ENCODE data around the gene BTN3A1. TPM values are rescaled to one million over a fixed set of nuclear protein-coding genes. Genes with fewer than 3 reads are reported as not detected.

Gene BTN3A1
- total and polyA plus RNA-seq, 10 of the 15 experiments (the other 5 are each of a cell fraction or from before 2014, with no cell fraction given): 5.6 to 60.1 (median 16.1) TPM

GRCh38 chr6:26412954-26413353, 10.9 kb downstream of the BTN3A1 start (continued):
- TF ChIP-seq, protein P1, sequence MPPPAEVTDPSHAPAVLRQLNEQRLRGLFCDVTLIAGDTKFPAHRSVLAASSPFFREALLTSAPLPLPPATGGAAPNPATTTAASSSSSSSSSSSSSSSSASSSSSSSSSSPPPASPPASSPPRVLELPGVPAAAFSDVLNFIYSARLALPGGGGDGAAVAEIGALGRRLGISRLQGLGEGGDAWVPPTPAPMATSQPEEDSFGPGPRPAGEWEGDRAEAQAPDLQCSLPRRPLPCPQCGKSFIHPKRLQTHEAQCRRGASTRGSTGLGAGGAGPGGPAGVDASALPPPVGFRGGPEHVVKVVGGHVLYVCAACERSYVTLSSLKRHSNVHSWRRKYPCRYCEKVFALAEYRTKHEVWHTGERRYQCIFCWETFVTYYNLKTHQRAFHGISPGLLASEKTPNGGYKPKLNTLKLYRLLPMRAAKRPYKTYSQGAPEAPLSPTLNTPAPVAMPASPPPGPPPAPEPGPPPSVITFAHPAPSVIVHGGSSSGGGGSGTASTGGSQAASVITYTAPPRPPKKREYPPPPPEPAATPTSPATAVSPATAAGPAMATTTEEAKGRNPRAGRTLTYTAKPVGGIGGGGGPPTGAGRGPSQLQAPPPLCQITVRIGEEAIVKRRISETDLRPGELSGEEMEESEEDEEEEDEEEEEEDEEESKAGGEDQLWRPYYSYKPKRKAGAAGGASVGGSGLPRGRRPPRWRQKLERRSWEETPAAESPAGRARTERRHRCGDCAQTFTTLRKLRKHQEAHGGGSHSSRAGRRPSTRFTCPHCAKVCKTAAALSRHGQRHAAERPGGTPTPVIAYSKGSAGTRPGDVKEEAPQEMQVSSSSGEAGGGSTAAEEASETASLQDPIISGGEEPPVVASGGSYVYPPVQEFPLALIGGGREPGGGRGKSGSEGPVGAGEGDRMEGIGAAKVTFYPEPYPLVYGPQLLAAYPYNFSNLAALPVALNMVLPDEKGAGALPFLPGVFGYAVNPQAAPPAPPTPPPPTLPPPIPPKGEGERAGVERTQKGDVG (CRISPR knock-in tag; IDR thresholded peaks at IDR 0.05): no peak
- TF ChIP-seq KAT2A (conservative IDR thresholded peaks at IDR 0.05; ENCODE audit: control insufficient read depth, low read depth, low read length) (no peak), JUND (IDR thresholded peaks at IDR 0.05; ENCODE audit: low read depth, low read length) (no peak)

GRCh38 chr6:26414281-26414680, 12.2 kb downstream of the BTN3A1 start:
- H4K20me1 ChIP-seq (ENCODE audit: control insufficient read depth, insufficient read depth): no peaks in the 10 kb centered on the region
- no peaks in the 10 kb centered on the region for H3K27me3 ChIP-seq (replicated peaks in 1 of 2; ENCODE audit: control insufficient read depth in 2 of 2, insufficient read depth in 2 of 2, low read length in 1 of 2)
- TF ChIP-seq, protein P2, sequence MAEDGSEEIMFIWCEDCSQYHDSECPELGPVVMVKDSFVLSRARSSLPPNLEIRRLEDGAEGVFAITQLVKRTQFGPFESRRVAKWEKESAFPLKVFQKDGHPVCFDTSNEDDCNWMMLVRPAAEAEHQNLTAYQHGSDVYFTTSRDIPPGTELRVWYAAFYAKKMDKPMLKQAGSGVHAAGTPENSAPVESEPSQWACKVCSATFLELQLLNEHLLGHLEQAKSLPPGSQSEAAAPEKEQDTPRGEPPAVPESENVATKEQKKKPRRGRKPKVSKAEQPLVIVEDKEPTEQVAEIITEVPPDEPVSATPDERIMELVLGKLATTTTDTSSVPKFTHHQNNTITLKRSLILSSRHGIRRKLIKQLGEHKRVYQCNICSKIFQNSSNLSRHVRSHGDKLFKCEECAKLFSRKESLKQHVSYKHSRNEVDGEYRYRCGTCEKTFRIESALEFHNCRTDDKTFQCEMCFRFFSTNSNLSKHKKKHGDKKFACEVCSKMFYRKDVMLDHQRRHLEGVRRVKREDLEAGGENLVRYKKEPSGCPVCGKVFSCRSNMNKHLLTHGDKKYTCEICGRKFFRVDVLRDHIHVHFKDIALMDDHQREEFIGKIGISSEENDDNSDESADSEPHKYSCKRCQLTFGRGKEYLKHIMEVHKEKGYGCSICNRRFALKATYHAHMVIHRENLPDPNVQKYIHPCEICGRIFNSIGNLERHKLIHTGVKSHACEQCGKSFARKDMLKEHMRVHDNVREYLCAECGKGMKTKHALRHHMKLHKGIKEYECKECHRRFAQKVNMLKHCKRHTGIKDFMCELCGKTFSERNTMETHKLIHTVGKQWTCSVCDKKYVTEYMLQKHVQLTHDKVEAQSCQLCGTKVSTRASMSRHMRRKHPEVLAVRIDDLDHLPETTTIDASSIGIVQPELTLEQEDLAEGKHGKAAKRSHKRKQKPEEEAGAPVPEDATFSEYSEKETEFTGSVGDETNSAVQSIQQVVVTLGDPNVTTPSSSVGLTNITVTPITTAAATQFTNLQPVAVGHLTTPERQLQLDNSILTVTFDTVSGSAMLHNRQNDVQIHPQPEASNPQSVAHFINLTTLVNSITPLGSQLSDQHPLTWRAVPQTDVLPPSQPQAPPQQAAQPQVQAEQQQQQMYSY (CRISPR knock-in tag; IDR thresholded peaks at IDR 0.05): no peak
- TF ChIP-seq RAD51 (IDR thresholded peaks at IDR 0.05) (0 out of 2 replicates have a peak, but pooled peaks have one; percentile 27), BHLHE40 (IDR thresholded peaks at IDR 0.05; ENCODE audit: borderline replicate concordance in 1 of 2, low read depth in 2 of 2, low read length in 1 of 2) (peak in 1 of 2 experiments; percentile 31; a peak in 1 of 4 replicates), CHD1 (IDR thresholded peaks at IDR 0.05; ENCODE audit: low read depth, low read length) (no peak), RUNX3 (IDR thresholded peaks at IDR 0.05; ENCODE audit: low read length) (0 out of 2 replicates have a peak, but pooled peaks have one; percentile 9), ZZZ3 (IDR thresholded peaks at IDR 0.05; ENCODE audit: control insufficient read depth, insufficient read length, low read depth) (no peak), SP1 (IDR thresholded peaks at IDR 0.05; ENCODE audit: low read depth, low read length) (no peak), MEF2B (IDR thresholded peaks at IDR 0.05; ENCODE audit: partially characterized antibody, poor library complexity, severe bottlenecking) (no peak)
- TF ChIP-seq, protein P3, sequence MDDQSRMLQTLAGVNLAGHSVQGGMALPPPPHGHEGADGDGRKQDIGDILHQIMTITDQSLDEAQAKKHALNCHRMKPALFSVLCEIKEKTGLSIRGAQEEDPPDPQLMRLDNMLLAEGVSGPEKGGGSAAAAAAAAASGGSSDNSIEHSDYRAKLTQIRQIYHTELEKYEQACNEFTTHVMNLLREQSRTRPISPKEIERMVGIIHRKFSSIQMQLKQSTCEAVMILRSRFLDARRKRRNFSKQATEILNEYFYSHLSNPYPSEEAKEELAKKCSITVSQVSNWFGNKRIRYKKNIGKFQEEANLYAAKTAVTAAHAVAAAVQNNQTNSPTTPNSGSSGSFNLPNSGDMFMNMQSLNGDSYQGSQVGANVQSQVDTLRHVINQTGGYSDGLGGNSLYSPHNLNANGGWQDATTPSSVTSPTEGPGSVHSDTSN (IDR thresholded peaks at IDR 0.05; ENCODE audit: insufficient replicate concordance, low read depth, low read length): no peak
- TF ChIP-seq, protein P4, sequence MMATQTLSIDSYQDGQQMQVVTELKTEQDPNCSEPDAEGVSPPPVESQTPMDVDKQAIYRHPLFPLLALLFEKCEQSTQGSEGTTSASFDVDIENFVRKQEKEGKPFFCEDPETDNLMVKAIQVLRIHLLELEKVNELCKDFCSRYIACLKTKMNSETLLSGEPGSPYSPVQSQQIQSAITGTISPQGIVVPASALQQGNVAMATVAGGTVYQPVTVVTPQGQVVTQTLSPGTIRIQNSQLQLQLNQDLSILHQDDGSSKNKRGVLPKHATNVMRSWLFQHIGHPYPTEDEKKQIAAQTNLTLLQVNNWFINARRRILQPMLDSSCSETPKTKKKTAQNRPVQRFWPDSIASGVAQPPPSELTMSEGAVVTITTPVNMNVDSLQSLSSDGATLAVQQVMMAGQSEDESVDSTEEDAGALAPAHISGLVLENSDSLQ (IDR thresholded peaks at IDR 0.05): no peak
- no peak overlapping the region for H3K4me3 ChIP-seq
- peak; percentile 87 for ATAC-seq
- intact Hi-C loops (cut with micrococcal nuclease; ENCODE audit: unreplicated experiment): no loop called here
- ChIA-PET RAD21 (ENCODE audit: unreplicated experiment) (interaction anchor here (0.9 kb wide), 1 partner anchor 119 kb away, joined by 5 read pairs; no protein-coding TSS in a partner anchor), SMC1A (ENCODE audit: uncharacterized antibody, unreplicated experiment) (interaction anchor here (0.6 to 1.3 kb wide), 9 partner anchors 11 to 146 kb away, joined by 3 read pairs; no protein-coding TSS in a partner anchor), CTCF (no interaction called here), POLR2A (interaction anchor here (0.7 kb wide), 1 partner anchor 31 kb away, joined by 4 read pairs; the partner anchor contains the start of gene BTN2A2)
- WGBS (ENCODE audit: insufficient coverage, insufficient replicate concordance, low lambda C conversion rate, missing lambda C conversion rate): 32% methylated on average over 3 of the region's 3 CpGs
- peaks cover 0 to 10% of the 10 kb centered on the region in 2 experiments; a peak in 1 of 4 replicates for H3K36me3 ChIP-seq (ENCODE audit: control insufficient read depth in 2 of 2, insufficient read depth in 2 of 2, low read length in 1 of 2)
- H3K9ac ChIP-seq (ENCODE audit: control insufficient read depth, insufficient read depth, low read length): no peak overlapping the region
- H3K9me3 ChIP-seq (replicated peaks; ENCODE audit: control insufficient read depth, insufficient read depth, low read length): peaks cover 14% of the 10 kb centered on the region; the same call in 2 of the 3 replicates
- H3K27ac ChIP-seq (ENCODE audit: control insufficient read depth, insufficient read depth): no peak overlapping the region
- no TSS peak for BruUV-seq (replicated peaks)
- in situ Hi-C loops (cut with MboI): no loop called here
- no peak for FAIRE-seq
- no peak overlapping the region for H2AFZ ChIP-seq (ENCODE audit: control insufficient read depth, low read depth, low read length)
- DNase-seq (ENCODE audit: low read depth, low spot score): no peak
- peaks cover 4% of the 10 kb centered on the region for H3K4me1 ChIP-seq (ENCODE audit: control insufficient read depth, insufficient read depth, low read length)
- H3K4me2 ChIP-seq (ENCODE audit: control insufficient read depth, insufficient read depth): no peak overlapping the region
- no peaks in the 10 kb centered on the region for H3K79me2 ChIP-seq (ENCODE audit: control insufficient read depth, insufficient read depth, low read length)
